Right lobe of liver (tissue), 4 donors: ENCODE data around the gene HSPA4.
"Not testable (repeated sequence)": the region's sequence is repeated elsewhere in the genome, so short reads cannot be mapped to it uniquely, and the experiment has no call there.

Source experiments
- CTCF ChIP-seq, 4 donors: fragments of 200-600 bp in 3 of 4; fragments of 450-650 bp in 1 of 4; IDR thresholded peaks; one replicate each; pipeline versions ENCODE4 v1.5.1 to v1.8.0; 2016 to 2022; ENCODE audit warnings: antibody characterized with exemption in 4 of 4, mild to moderate bottlenecking in 2 of 4
- POLR2A ChIP-seq: fragments of 450-650 bp; IDR thresholded peaks from one replicate; pipeline ENCODE4 v1.6.1; 2017; ENCODE audit warnings: antibody characterized with exemption, mild to moderate bottlenecking
- donor health status: DM: no; HTN: no; CAD: no.
- donor health status: DM: no; HTN: no; CAD: no.
- donor health status: DM: no; HTN: yes; CAD: no.

- TF ChIP-seq POLR2A; CTCF (IDR thresholded peaks at IDR 0.05): not testable (repeated sequence)
These were observed 32.3 kb upstream of the HSPA4 start for GRCh38 chr5:133019471-133019870.
